Measurements from ENCODE around the gene MAPK4.

MAPK4 gene

DNA sequence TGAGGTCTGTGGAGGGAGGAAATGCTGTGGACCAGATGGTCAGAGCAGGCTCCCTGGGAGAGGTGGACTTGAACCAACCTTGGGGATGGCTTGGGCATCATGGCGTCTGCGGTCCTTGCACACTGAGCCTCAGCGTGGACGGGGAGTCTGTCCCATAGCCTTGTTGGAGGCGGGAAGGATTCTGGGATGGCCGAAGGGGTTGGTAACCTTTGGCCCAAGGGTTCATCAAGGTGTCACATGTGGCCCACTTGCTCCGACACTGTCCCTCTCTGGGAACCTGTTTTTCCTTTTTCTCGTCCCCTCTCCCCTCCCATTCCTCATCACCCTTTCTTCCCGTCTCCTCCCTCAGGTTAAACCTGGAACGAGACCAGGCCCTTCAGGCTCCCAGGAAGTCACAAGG, 66.4 kb downstream of the MAPK4 start:
- DNase-seq = no peak

DNA sequence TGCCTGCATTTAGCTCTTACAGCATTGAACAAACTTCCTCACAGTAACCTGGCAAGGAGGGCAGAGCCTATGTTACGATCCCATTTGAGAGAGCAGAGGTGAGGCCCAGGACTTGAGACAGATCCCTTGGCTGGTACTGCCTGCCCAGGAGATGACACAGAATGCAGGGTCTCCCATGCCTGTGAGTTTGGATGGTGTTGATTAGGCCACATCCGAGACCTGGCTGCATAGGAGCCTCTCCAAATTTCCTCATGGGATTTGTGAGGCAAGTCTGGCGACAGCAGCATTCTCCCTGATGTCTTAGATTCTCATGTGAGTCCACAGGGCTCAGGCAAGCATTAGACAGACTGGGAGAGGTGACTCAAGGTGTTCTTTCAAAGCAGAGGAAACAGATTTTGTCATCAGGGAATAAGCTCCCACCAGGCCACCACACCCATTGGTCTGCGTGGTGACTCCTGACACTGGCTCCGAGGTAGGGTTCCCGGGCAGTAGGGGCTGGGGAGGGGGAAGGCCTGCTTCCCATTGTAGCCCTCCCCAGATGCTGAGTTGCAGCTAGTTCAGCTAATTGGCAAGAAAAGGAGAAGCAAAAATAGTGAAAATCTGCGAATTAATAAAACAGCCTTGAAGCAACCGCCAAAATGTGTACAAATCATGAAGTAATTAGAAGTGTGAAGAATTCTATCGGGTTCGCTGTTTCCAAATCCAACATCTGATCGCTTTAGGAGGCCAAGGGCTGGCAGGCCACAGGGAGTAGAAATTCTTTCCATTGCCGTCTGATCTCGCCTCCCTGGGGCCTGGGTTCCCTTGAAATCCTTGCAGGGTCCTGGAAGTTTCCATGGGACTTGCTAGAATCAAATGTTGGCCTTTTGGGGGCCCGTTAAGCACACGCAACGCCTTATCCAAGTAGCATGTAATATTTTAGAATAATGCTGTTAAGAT, 68.0 kb downstream of the MAPK4 start:
- no peak for DNase-seq

DNA sequence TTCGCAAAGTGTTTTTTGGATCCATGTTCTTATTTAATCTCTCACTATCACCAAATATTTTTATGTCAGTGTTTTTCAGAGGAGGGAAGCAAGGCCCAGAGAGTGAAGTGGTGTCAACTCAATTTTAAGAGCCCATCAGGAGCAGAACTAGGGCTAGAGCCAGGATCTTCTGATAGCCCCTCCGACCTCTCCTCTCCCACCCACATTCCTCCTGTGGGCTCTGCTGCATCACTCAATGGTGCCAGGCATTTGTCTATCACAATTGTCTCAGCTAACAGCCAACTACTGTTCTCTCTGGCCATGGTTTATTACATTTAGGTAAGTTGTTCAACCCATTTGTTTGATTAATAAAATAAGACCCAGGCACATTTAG, 68.6 kb downstream of the MAPK4 start:
- no peak for DNase-seq

- no peak for DNase-seq
These were observed 69.3 kb downstream of the MAPK4 start for GRCh38 chr18:50629148-50629631.

GRCh38 chr18:50630895-50631294, 71.0 kb downstream of the MAPK4 start:
- no peak for DNase-seq

DNA sequence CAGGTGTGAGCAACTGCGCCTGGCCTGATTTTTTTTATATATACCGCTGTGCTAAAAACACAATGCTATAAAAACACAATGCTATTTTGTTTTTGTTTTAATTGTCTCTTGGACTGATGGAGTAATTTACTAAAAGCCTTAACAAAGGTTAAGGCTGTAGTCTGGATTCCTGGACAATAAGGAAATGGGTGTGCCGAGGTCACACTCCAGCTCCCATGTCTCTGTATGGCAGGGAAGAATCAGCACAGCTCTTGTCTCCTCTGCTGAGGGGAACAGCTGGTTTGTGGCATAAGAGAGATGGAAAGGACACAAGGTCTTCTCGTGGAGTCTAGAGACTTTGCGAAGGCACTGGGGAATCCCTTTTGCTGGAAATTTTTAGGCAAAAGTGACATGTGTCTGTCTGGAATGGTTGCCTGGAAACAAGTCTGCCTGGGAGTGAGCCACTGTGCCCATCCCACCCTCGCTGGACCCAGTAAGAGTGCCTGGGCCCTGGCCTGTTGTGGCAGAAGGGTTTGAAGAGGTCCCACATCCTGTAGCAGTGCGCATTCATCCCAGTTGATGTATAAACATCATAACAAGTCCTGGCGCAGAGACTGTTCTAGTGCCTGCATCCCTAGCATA, 73.1 kb downstream of the MAPK4 start:
- DNase-seq = no peak

DNA sequence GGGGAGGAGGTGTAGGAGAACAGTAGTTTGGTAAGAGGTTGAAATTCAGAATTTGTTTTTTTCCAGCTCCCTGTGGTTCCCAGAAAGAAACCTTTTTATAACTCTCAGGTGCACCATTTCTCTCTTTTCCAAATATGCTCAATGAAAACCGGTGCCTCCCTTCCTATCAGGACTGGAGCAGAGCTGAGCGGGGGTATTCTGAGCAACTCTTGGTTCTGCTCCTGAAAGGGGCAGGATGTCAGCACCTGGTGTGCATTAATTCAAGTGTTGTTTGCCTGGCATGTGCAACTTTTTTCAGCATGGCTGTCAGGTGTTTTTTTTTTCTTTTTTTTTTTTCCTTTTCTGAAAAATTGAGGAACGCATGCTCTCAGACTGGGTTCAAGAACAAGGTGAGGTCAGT, 74.1 kb downstream of the MAPK4 start:
- no peak for DNase-seq

DNA sequence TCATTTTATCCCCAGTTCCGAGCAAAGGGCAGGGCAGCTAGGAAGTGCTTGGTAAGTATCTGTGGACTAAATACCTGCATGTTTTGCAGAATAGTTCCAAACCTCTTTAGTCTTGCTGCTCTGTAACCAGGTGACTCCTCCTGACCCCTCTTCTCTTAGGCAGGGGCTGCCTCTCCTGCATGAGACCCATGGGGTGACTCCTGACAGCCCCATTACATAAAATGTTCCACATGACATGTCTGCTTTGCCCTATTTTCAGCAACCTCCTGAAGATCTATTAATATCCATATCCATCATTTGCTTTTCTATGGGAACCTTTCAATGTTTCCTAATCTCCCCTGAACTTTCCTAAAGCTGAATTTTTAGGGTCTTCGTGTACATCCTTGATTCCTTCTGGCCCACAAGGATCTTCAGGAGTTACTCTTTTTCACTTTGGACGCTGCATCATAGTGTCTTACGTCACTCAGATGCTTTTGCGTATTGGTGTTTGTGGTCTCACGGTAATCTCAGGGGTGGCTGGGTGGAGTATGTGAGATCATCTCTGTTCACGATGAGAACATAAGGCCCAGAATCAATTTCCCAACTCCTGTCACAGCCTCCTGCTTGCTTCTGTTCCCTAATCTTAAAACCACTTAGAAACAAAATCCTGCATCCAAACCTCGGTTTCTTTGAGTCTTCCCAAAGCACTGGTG, 76.6 kb downstream of the MAPK4 start:
- DNase-seq = no peak

DNA sequence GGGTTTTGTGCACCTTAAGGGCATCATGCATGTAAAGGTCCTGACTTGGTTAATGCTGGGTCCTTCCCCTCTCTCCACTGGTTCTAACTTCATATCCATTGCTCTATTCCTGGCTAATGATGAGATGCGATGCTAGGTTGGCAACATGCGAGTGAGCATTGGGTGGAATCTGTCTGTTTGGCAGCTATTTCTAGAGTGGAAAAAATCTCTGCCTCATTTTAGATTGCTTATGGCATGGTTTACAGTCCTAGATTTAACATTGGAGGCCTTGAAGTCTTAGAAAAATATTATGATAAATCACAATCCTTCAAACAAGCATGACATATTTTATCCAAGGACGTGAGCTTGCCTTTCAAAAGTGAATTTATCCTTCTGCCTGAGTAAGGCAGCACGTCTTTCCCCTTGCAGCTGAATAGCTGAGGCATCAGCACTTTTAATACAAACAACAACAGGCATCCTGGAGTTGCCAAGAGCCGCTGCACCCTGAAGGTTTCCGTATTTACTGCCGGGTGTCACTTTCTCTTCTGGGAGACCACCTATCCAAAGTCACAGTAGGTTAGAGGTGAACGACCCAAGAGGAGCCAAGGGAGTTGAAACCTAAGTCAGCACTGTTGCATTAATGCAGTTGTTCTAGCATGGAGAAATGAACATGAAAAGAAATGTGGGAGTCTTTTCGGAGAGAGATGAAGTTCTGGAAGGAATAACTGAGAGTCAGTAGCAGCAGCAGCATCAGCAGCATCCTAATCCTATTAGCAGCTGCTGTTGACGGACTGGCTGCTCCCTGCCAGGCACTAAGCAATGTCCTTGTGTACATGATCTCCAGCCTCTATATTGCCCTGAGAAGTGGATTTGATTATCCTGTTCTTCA, 78.4 kb downstream of the MAPK4 start:
- no peak for DNase-seq

GRCh38 chr18:50638884-50639420, 79.1 kb downstream of the MAPK4 start:
- DNase-seq = no peak

- no peak for DNase-seq
These were observed 79.8 kb downstream of the MAPK4 start for GRCh38 chr18:50639711-50640110.

- no peak for DNase-seq
These were observed 82.6 kb downstream of the MAPK4 start for GRCh38 chr18:50642439-50642838.

GRCh38 chr18:50644146-50644545, 84.3 kb downstream of the MAPK4 start:
- DNase-seq = no peak

- no peak for DNase-seq
These were observed 84.9 kb downstream of the MAPK4 start for GRCh38 chr18:50644807-50645206.

GRCh38 chr18:50647237-50647636, 87.3 kb downstream of the MAPK4 start:
- no peak for DNase-seq

DNA sequence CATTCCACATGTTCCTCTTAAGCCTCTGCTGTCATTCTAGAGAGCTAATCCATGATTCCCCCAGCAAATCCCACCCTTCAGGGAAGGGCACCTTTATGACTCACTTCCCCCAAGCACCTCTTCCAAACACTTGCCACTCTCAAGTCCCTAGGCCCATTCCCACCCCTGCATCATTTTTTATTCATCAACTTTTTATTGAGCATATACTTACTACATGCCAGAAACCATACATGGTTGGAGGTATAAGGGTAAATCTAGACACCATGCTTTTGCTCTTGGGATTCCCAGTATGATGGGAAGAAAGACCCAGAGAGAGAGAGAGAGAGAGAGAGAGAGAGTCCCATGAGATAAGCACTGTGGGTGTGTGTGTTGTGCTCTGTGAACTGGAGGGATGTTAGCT, 87.9 kb downstream of the MAPK4 start:
- DNase-seq = no peak

DNA sequence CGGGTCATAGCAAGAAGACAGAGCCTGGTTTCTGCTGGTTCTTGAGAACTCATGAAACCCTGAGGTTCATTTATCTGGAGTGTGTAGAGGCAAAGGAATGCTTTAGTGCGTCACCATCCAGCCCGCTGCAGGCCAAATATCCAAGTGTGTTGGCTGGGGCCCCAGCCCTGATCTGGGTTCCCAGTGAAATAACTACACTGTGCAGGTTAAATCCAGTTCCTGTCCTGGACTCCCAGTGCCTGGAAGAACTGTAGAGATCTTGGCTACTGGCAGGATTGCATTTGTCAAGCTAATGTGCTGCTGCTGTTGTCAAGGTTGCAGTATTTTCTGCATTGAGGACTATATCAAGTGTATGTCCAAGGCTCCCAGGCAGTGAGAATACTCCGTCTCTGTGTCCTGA, 89.9 kb downstream of the MAPK4 start:
- no peak for DNase-seq

DNA sequence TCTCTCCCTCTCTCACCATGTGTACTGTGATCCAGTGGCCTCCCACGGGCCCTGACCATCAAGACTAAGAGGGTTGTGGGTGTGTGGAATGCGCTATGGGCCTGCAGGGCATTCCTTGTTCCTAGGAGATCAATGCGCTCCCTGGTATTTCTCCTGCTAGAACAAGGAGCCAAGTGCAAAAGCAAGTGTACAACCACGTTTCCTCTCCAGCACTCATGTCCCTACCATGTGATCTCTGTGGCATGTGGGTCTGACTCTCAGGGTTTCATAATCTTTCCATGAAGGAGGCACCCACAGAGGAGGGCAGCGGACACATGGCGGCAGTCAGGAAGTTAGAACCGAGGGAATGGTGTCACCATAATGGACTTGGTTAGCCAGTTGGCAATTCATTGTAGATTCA, 91.4 kb downstream of the MAPK4 start:
- no peak for DNase-seq

DNA sequence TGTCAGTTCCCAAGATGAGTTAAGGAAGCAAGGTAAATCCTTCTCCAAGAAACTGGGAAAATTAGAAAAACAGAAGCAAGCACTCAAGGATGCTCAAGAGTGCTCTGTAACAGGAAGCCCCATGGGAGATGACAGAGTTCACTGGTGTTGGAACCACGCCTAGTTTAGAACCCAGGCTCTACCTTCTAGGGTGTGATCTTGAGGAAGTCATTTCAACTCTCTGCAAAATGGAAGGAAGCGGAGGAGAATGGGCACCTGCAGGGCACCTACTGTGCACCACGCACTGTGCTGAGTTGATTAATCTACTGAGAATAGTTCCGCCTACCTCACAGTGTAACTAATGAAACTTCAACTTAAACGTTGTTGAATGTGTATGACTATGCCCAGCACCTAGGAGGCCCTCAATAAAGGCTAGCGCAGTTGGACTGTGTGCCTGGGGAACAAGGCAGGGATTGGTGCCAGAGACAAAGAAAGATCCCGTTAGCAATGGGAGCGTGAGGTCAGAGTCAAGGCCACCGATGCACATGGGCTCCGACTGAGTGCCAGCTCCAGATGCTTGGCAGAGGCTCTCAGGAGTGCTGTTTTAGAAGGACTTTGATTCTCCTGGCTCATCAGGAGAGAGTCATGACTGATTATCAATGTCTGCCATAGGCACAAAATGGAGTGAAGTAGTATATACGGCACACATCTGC, 93.7 kb downstream of the MAPK4 start:
- no peak for DNase-seq

DNA sequence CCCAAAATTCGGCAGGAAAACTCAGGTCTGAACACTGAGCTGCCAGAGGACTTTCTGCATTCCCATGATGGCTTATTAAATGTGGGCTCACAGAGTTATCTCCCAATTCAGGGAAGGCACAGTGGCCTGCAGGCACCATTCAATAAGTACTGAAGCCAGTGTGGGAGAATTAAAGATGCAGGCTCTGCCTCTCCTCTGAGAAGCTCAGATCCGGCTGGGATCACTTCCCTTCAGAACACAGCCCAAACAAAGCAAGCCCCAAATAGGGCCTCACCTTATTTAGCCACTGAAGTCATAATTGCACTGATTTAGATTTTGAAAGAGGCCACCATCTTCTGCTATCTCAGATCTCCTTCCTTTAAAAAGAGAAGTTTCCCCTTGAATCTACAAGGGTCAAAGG, 94.3 kb downstream of the MAPK4 start:
- DNase-seq = no peak

DNA sequence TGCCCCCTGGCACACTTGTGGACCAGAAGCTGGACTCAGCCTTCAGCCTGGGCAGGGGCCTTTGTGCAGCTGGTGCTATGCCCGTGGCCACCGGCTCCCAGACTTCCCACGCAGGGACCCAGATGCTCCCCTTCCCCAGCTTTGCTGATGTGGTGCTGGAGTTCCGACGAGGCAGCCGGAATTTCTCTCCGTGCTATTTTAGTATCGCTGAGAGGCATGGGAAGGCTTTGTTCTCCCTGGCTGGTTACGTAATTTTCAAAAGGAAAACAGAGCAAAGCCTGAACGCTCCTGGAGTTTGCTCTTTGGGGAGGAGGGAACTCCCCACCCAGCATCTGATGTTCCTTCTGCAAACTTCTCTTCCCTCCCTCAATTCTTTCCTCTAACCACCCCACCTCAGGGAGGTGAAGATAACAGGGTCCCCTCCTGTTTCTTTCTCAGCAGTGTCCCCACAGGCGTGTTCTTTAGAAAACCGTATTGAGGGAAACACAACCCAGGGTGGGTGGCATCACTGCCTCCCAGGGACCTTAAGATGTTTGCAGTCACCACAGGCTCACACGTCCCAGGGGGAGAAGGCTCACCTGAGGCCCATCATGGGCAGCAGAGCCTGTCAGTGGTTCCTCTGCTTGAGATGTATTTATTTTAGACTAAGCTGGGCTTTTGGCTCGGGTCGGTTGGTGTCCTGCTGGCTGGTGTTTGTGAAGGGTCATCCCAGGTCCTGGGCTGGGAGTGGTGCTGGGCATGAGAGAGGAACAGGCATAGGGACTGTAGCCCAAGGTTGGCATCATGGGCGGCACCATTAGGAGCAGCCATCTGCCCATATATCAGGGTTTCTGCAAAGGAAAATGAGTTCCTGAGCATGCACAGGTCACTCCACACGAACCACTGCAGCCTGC, 95.0 kb downstream of the MAPK4 start:
- DNase-seq = no peak
